Measurements from ENCODE around the gene TMCO4.

The TMCO4 gene

GRCh38 chr1:19640363-19641316, 159.1 kb downstream of the TMCO4 start:
- TF ChIP-seq TAF1 (IDR thresholded peaks at IDR 0.05; ENCODE audit: borderline replicate concordance, insufficient read depth, low read length) (no peak), FOXP2 (optimal IDR thresholded peaks at IDR 0.05; ENCODE audit: borderline replicate concordance, extremely low read depth, extremely low read length, insufficient read depth) (no peak), SIN3A (IDR thresholded peaks at IDR 0.05; ENCODE audit: borderline replicate concordance, insufficient read depth, low read length) (no peak)

- TF ChIP-seq, protein P1, sequence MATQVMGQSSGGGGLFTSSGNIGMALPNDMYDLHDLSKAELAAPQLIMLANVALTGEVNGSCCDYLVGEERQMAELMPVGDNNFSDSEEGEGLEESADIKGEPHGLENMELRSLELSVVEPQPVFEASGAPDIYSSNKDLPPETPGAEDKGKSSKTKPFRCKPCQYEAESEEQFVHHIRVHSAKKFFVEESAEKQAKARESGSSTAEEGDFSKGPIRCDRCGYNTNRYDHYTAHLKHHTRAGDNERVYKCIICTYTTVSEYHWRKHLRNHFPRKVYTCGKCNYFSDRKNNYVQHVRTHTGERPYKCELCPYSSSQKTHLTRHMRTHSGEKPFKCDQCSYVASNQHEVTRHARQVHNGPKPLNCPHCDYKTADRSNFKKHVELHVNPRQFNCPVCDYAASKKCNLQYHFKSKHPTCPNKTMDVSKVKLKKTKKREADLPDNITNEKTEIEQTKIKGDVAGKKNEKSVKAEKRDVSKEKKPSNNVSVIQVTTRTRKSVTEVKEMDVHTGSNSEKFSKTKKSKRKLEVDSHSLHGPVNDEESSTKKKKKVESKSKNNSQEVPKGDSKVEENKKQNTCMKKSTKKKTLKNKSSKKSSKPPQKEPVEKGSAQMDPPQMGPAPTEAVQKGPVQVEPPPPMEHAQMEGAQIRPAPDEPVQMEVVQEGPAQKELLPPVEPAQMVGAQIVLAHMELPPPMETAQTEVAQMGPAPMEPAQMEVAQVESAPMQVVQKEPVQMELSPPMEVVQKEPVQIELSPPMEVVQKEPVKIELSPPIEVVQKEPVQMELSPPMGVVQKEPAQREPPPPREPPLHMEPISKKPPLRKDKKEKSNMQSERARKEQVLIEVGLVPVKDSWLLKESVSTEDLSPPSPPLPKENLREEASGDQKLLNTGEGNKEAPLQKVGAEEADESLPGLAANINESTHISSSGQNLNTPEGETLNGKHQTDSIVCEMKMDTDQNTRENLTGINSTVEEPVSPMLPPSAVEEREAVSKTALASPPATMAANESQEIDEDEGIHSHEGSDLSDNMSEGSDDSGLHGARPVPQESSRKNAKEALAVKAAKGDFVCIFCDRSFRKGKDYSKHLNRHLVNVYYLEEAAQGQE (IDR thresholded peaks at IDR 0.05; ENCODE audit: insufficient read depth in 1 of 2, low read depth in 2 of 2, low read length in 2 of 2) = no peak
- TF ChIP-seq POLR2AphosphoS5 (IDR thresholded peaks at IDR 0.05; ENCODE audit: low read depth, low read length) (no peak), FOXP2 (optimal IDR thresholded peaks at IDR 0.05; ENCODE audit: borderline replicate concordance, extremely low read depth, extremely low read length, insufficient read depth) (no peak), TAF1 (IDR thresholded peaks at IDR 0.05; ENCODE audit: borderline replicate concordance, insufficient read depth, low read length) (no peak), SIN3A (IDR thresholded peaks at IDR 0.05; ENCODE audit: borderline replicate concordance, insufficient read depth, low read length) (no peak)
Measured at GRCh38 chr1:19639999-19640362, 159.7 kb downstream of the TMCO4 start.

DNA sequence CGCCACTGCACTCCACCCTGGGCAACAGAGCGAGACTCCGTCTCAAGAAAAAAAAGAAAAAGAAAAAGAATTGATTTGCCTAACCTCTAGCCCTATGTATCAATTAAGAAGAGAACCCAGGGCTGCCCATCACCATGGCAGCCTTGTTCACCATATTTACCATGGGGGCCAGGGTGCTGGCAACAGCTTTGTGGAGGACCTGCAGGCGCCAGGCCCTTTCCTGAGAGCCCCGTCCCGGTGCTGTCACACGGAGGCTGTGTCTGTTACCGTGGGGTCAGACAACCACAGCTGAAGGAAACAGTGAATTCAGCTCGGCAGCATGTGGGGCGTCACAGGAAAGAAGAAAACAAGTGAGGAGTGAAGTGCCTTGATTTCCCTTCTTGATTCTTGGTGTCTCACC, 162.1 kb downstream of the TMCO4 start:
- no peak for TF ChIP-seq SIN3A (IDR thresholded peaks at IDR 0.05; ENCODE audit: borderline replicate concordance, insufficient read depth, low read length)
- TF ChIP-seq POLR2AphosphoS5 (IDR thresholded peaks at IDR 0.05; ENCODE audit: low read depth, low read length) = no peak
- TF ChIP-seq FOXP2 (optimal IDR thresholded peaks at IDR 0.05; ENCODE audit: borderline replicate concordance, extremely low read depth, extremely low read length, insufficient read depth) = no peak
- TF ChIP-seq TAF1 (IDR thresholded peaks at IDR 0.05; ENCODE audit: borderline replicate concordance, insufficient read depth, low read length) = no peak
- TF ChIP-seq, protein P1 (IDR thresholded peaks at IDR 0.05; ENCODE audit: insufficient read depth in 1 of 2, low read depth in 2 of 2, low read length in 2 of 2) = no peak

DNA sequence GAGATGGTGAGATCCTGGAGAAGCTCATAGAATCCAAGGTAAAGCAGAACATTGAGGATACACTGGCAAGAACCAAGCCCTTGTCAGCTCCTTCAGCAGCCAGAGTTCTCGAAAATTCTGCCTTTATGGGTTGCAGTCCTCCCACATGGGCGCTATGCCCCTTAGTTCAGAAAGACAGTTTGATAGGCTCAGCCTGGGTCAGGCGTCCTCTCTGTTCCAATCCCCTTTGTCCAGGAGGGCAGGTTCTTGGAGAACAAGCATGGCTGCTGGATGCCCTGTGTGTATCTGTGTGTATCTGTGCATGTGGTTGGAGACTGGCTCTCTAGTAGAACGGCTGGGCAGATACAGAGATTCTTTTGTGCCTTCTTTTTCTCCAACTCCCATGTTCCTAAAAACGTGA, 163.7 kb downstream of the TMCO4 start:
- TF ChIP-seq SIN3A (IDR thresholded peaks at IDR 0.05; ENCODE audit: borderline replicate concordance, insufficient read depth, low read length) (no peak), POLR2AphosphoS5 (IDR thresholded peaks at IDR 0.05; ENCODE audit: low read depth, low read length) (no peak), FOXP2 (optimal IDR thresholded peaks at IDR 0.05; ENCODE audit: borderline replicate concordance, extremely low read depth, extremely low read length, insufficient read depth) (no peak), TAF1 (IDR thresholded peaks at IDR 0.05; ENCODE audit: borderline replicate concordance, insufficient read depth, low read length) (no peak)
- TF ChIP-seq, protein P1 (IDR thresholded peaks at IDR 0.05; ENCODE audit: insufficient read depth in 1 of 2, low read depth in 2 of 2, low read length in 2 of 2) = no peak

DNA sequence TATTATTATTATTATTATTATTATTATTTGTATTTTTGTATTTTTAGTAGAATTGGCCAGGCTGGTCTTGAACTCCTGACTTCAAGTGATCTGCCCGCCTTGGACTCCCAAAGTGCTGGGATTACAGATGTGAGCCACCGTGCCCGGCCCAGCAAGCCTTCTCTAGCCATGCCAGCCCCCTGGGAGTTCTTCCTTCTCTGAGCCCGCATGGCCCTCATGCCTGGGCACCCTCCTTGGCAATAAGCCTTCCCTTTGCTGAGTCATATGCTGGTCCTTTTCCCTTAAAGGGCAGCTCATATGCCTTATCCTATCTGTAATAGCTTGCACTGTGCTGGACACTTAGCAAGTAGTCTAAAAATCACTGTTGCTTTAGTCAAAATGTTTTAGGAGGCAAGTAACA, 164.1 kb downstream of the TMCO4 start:
- TF ChIP-seq FOXP2 (optimal IDR thresholded peaks at IDR 0.05; ENCODE audit: borderline replicate concordance, extremely low read depth, extremely low read length, insufficient read depth) = no peak
- no peak for TF ChIP-seq POLR2AphosphoS5 (IDR thresholded peaks at IDR 0.05; ENCODE audit: low read depth, low read length)
- TF ChIP-seq TAF1 (IDR thresholded peaks at IDR 0.05; ENCODE audit: borderline replicate concordance, insufficient read depth, low read length) = no peak
- TF ChIP-seq, protein P1 (IDR thresholded peaks at IDR 0.05; ENCODE audit: insufficient read depth in 1 of 2, low read depth in 2 of 2, low read length in 2 of 2) = no peak
- TF ChIP-seq SIN3A (IDR thresholded peaks at IDR 0.05; ENCODE audit: borderline replicate concordance, insufficient read depth, low read length) = no peak

All from PFSK-1 (cell line).